COLO668 (cell line): ENCODE data around the gene THSD4.

ENCODE experiments used
- DNase-seq: peaks from one replicate; lab custom pipeline; 2025; ENCODE audit not compliant: unreplicated experiment; lab: John Stamatoyannopoulos, UW

THSD4 gene

DNA sequence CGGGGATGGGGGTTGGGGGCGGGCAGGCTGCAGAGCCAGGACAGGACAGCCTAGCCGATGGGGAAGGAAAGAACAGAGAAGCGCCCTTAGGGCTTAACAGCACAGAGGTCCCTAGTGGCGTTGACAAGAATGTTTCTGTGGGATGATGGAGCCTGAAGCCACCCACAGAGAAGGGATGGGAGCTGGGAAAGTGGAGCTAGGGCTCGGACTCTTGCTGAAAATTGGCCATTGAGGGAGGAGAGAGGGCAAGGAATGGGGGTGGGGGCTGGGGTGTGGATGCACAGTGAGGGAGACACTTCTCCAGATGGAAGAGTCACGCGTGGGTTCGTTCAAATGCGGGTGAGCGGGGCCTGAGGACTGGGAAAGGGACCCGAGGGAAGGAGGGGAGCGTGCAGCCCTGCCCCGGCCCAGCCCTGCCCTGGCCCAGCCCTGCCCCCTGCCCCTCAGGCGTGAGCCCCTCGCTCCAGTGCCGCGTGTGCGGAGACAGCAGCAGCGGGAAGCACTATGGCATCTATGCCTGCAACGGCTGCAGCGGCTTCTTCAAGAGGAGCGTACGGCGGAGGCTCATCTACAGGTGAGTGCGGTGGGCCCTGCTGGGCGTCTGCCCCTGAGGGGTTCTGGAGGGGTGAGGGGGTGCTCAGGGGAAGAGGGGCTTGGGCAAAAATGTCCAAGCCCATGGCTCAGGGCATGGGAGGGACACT is 695.9 kb downstream of the THSD4 start:
- DNase-seq = no peak

DNA sequence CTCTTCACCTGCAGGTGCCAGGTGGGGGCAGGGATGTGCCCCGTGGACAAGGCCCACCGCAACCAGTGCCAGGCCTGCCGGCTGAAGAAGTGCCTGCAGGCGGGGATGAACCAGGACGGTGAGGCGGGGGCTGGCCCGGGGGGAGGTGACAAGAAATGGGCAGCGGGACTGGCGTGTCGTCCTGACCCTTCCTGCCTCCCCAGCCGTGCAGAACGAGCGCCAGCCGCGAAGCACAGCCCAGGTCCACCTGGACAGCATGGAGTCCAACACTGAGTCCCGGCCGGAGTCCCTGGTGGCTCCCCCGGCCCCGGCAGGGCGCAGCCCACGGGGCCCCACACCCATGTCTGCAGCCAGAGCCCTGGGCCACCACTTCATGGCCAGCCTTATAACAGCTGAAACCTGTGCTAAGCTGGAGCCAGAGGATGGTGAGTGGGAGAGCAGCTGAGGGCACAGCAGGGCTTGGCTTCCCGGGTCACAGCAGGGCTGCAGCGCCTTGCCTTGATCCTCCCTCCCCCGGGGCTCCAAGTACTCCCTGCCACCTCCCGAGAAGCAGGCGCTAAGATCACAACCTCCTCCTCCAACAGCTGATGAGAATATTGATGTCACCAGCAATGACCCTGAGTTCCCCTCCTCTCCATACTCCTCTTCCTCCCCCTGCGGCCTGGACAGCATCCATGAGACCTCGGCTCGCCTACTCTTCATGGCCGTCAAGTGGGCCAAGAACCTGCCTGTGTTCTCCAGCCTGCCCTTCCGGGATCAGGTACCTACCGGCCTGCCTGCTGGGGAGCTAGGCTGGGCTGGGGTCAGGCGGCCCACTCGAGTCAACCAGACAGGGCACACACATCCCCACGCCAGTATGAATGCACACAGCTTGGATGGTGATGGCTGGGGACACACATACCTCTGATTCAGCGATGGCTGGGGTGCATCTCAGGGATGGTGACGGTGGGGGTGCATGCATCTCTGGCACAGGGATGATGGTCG is 696.8 kb downstream of the THSD4 start:
- DNase-seq = no peak

DNA sequence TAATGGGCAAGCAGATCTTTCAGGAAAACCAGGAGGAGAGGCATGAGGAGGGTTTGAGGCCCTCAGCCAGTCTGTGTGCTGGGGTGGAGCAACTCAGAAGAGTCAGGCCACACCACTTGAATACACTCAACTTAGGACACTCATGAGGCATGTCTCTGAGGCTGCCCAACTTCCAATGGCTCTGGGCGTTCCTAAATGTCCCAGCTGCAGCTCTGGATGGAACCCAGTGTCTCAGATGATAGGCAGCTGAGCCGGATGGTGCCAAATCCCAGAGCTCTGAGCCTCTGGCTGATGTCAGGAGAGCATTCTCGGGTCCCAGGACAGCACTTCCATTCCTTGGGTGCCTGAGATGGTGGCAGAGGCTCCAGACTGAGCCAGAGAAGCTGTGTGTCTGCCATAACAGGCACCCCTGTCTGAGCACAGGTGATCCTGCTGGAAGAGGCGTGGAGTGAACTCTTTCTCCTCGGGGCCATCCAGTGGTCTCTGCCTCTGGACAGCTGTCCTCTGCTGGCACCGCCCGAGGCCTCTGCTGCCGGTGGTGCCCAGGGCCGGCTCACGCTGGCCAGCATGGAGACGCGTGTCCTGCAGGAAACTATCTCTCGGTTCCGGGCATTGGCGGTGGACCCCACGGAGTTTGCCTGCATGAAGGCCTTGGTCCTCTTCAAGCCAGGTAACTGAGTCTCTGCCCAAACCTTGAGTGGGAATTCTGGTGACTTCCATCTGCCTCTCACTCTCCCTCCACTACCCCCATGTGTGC is 697.9 kb downstream of the THSD4 start:
- no peak for DNase-seq

GRCh38 chr15:71813723-71814470 is 698.6 kb downstream of the THSD4 start:
- DNase-seq = no peak

GRCh38 chr15:71815301-71815700 is 700.0 kb downstream of the THSD4 start:
- no peak for DNase-seq

DNA sequence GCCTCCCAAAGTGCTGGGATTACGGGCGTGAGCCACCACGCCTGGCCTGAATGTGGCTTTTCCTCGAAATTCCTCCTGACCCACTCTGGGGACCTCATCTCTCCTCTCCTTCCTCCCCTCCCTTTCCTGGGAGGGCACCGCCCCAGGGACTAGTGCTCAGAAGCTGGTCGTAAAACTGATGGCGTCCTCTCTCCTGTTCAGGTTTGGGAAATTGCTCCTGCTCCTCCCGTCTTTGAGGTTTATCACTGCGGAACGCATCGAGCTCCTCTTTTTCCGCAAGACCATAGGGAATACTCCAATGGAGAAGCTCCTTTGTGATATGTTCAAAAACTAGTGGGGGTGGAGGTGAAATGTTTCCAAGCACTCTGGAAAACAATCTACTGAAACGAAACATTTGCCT is 702.1 kb downstream of the THSD4 start:
- DNase-seq = no peak

- DNase-seq = no peak
Measured at GRCh38 chr15:71820127-71820526, 704.9 kb downstream of the THSD4 start.

DNA sequence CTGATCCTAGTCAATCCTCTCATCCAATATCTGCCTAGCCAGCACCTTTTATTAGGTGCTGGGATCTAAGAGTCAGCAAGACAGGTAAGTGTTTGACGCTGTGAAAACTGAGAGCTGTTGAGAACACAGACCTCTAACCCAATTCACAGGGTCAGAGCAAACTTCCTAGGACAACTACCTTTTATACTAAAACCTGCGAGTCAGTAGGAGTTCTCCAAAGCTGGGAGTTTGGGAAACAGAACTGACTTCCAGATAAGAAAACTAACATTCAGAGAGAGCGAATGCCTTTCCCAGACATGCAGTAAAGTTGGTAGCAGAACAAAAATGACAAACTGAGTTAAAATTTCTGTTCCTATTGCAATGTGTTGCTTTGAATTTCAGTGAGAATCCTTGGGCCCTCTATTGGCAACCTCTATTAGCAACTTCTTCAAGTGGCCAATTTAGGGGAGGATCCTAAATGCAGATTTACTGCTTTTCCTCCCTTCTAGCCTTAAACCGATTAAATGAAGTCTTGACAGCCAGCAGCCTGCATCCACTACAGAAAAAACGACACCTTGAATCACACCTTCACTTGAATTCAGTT is 706.4 kb downstream of the THSD4 start:
- DNase-seq = no peak

- no peak for DNase-seq
Measured at GRCh38 chr15:71822890-71823630, 707.8 kb downstream of the THSD4 start.

- DNase-seq = no peak
Measured at GRCh38 chr15:71823801-71824200, 708.5 kb downstream of the THSD4 start.

- no peak for DNase-seq
Measured at GRCh38 chr15:71825021-71825730, 709.9 kb downstream of the THSD4 start.

- no peak for DNase-seq
Measured at GRCh38 chr15:71826196-71826595, 710.9 kb downstream of the THSD4 start.

DNA sequence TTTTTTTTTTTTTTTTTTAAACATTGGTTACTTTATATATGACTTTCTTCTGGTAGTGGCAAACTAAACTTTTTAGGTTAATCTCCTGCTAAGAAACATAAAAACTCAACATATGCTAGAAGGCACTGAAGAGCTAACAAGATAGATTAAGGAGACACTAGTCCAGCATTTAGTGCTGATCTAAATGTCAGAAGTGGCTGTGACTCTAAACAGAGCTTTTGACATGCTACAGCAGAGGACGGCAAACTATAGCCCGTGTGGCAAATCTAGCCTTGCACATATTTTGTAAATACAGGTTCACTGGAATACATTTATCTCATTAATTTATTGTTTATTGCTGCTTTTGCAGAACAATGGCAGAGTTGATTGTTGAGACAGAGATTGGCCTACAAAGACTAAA is 715.7 kb downstream of the THSD4 start:
- DNase-seq = no peak
